Astrocyte of the hippocampus (primary cell): ENCODE data around the gene SCP2.

Experiments
- DNase-seq: peaks from one replicate; pipeline ENCODE4 v3.0.0; 2011; ENCODE audit warnings: low read depth, low spot score

Gene SCP2

GRCh38 chr1:53080769-53081168 lies 153.7 kb downstream of the SCP2 start:
- DNase-seq = no peak

GRCh38 chr1:53081384-53082066 lies 154.4 kb downstream of the SCP2 start:
- DNase-seq = no peak

DNA sequence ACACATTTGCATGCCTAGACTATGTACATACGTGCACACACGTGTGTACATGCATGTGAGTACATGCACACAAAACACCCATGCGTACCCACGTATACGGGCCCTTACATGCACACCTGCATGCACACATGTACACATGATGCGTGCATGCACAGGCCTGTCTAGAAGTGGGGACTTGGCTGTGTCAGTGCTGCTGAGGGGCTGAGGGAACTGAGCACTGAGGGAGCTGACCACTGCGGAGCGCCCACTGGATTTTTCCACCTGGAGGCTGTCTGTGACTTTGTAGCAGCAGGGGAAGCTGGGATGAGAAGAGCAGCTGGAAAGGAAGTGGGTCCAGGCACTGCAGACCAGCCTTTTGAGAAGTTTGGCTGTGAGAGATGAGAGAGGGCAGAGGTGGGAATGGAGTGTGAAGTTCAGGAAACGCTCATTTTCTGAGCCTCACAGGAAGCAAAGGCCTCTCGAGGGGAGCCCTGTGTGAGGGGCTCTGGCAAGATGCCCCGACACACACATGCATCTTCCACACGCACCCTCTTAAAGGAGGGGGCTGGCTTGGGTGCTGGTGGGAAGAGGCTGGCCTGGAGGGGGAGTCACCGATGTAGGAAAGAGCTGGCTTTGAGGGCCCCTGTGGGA lies 155.9 kb downstream of the SCP2 start:
- no peak for DNase-seq

DNA sequence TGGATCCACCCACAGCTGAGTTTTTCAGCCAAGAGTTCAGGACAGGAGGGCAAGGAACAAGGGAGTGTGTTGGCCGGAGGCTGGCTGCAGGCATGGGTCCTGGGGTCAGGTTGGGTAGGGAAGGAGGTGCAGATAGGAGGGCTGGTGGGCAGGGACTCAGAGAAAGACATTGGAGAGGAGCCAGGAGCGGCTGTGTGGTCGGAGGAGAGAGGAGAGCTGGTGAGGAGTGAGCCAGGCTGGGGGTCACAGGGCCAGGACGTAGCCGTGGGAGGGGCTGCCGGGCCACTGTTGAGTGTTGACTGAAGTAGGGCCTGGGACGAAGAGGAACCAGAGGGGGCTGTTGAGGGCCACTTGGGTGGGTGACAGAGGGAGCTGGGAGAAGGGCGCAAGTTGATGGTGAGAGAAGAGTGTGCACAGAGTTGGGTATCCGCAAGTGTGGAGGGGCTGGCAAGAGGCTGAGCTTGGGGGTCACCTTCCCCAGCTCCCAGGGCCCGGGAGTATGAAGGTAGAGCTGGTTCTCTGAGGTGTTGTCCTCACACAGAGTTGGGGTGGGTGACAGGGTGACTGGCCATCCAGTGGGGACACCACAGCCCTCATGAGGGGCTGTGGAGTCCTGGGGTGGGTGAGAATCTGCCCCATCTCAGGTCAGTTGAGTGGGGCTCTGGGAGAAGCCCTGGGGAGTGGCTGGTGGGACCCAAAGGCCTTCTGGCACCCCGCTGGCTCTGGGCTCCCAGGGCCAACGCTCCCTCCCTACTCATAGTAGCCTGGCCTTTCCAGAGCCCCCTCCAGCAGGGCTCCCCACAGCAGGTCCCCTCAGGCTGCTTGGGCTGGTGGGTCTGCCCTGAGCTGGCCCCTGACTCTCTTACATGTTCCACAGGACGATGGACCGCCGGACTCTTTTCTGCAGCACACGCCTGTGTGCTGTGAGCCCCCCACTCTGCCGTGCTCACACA lies 156.8 kb downstream of the SCP2 start:
- no peak for DNase-seq

DNA sequence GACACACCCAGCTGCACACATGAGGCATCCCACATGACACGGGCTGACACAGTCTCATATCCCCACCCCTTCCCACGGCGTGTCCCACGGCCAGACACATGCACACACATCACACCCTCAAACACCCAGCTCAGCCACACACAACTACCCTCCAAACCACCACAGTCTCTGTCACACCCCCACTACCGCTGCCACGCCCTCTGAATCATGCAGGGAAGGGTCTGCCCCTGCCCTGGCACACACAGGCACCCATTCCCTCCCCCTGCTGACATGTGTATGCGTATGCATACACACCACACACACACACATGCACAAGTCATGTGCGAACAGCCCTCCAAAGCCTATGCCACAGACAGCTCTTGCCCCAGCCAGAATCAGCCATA lies 157.5 kb downstream of the SCP2 start:
- DNase-seq = no peak

- no peak for DNase-seq
Measured at GRCh38 chr1:53085405-53085804, 158.3 kb downstream of the SCP2 start.

GRCh38 chr1:53086491-53087070 lies 159.5 kb downstream of the SCP2 start:
- DNase-seq = no peak

GRCh38 chr1:53087332-53088285 lies 160.5 kb downstream of the SCP2 start:
- no peak for DNase-seq

- no peak for DNase-seq
Measured at GRCh38 chr1:53088616-53089300, 161.7 kb downstream of the SCP2 start.

- DNase-seq = peak; percentile 13
Measured at GRCh38 chr1:53089478-53090226, 162.6 kb downstream of the SCP2 start.

GRCh38 chr1:53090227-53091147 lies 163.4 kb downstream of the SCP2 start:
- no peak for DNase-seq

DNA sequence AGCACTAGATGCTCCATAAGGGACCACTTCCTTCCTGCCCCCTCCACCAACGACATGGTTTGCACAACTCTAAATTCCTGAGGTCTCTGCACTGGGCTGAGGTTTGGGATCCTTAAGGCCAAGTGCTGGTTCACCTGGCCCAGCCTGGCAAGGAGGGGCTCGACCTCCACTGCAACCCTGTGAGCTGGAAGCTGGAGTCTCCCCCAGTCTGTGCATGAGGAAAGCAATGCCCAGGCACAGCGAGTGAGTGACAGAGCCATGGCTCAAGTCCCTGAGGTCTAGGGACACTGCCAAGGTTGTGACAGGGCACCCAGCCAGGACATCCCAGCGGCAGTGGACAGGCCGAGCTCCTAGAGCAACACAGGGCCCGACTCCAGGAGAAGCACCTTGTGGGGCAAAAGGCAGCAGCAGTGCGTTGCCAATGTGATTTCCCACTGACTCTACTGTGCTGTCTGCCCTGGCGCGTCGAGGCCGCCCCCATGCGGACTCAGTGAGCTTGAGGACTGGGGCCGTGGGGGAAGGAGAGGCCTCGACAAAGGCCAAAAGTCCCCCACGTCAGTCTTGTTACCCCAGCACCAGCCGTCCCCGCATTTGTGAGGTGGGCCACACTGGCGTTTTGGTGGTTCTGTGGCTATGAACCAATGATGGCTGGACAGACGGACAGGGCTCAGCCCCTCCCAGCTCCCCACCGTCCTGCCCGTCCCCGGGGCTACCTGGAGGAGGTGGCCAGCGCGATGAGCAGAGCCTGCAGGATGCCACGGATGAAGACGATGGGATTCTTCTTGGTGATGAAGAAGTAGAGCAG lies 165.0 kb downstream of the SCP2 start:
- DNase-seq = no peak

DNA sequence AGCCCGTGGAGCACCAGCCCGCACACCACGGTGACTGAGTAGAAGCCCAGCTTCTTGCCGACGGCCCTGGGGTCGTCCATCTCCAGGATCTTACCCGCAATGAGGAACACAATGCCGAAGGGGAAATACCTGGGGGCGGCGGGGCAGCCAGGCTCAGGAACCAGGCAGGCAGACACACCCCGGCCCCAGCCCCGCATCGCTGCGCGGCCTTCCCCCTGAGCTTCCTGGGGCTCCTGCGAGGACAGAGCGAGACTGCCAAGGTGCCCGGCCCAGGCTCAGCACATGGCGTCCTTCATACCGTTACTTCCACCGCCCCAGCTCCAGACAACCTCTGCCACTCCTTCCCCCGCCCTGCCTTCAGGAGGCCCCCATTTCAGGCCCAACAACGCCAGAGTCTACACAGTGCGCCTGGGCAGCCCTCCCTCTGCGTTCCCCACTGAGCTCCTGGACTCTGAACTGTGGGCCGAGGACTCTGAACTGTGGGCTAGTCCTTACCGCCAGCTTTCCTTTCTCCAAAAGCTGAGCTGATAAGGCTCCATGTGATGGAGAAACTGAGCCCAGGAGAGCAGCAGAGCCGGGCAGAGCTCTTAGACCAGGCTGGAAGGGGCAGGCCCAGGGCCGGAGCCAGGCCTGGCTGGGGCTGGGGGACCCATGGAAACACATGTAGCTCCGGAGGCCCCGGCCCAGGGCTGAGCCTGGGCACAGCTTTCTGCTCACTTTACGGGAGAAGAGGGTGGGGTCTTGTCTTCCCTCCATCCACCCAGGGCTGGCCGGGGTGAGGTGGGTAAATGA lies 165.8 kb downstream of the SCP2 start:
- DNase-seq = no peak

GRCh38 chr1:53093451-53093754 lies 166.3 kb downstream of the SCP2 start:
- DNase-seq = no peak

- no peak for DNase-seq
Measured at GRCh38 chr1:53093778-53094532, 166.9 kb downstream of the SCP2 start.

- DNase-seq = no peak
Measured at GRCh38 chr1:53094533-53094919, 167.4 kb downstream of the SCP2 start.
